Peyer's patch (tissue), 4 donors: ENCODE measurements around the gene ANKRD13A.

ENCODE experiments used
- CTCF ChIP-seq, 6 experiments: fragments of 450-650 bp in 4 of 6; fragments of 200-600 bp in 2 of 6; sonication (generic) in 1 of 6; IDR thresholded peaks; one replicate each; pipeline ENCODE4 v1.5.1; 2017 to 2019; ENCODE audit warnings: antibody characterized with exemption in 6 of 6, mild to moderate bottlenecking in 3 of 6, moderate library complexity in 1 of 6
- POLR2A ChIP-seq, 2 donors: fragments of 450-650 bp; IDR thresholded peaks; one replicate each; pipeline ENCODE4 v1.5.1; 2017; ENCODE audit warnings: antibody characterized with exemption in 2 of 2, mild to moderate bottlenecking in 2 of 2, moderate library complexity in 2 of 2

DNA sequence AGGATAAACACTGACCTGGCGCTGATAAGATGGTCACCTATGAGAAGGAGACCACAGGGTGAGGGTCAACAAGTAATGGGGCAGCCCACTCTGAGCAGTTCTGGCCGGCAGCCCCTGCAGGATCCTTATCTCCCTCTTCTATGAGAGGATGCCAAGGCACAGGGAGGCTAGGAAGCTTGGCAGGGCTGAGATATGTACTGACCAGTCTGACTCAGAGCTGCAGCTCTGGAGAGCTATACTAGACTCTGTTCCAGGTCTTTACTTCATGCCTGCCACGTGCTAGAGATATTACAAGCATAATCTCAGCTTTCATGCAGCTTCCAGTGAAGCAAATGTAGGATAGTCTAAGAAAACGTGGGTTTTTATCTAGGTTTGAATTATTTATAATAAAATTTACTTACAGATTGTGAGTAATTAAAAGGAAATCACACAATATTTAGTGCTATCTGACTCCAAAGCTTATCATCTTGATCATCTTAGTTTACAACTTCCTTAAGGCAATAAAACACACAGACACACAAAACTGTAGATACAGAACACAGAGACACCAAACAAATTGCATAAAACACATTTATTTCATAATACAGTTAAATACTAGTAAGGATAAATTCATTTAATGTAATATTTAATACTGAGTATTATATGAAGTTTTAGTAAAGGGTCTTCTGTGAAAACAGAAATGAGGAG, 35.3 kb upstream of the ANKRD13A start:
- TF ChIP-seq CTCF (IDR thresholded peaks at IDR 0.05) (no peak), POLR2A (IDR thresholded peaks at IDR 0.05) (no peak)
